ENCODE data around the gene TMEM14B.

GRCh38 chr6:10742251-10742650 lies 5.4 kb upstream of the TMEM14B start:
- TF ChIP-seq CTCF (IDR thresholded peaks at IDR 0.05; ENCODE audit: insufficient read depth, low read length) (no peak), SPI1 (IDR thresholded peaks at IDR 0.05; ENCODE audit: borderline replicate concordance, low read depth) (no peak)

Measured in HL-60 (cell line).